ENCODE measurements around the gene TMEM238. TPM values are rescaled to one million over a fixed set of nuclear protein-coding genes. Genes with fewer than 3 reads are reported as not detected.
"Not testable (repeated sequence)": the region's sequence is repeated elsewhere in the genome, so short reads cannot be mapped to it uniquely, and the experiment has no call there.

The TMEM238 gene
- total RNA-seq, 2 experiments from 2014 or later: 14.2 to 14.3 TPM

GRCh38 chr19:55419103-55419502 is 35.0 kb upstream of the TMEM238 start:
- H3K4me1 Mint-ChIP-seq (ENCODE audit: low read depth): peaks cover 24% of the 10 kb centered on the region
- ChIA-PET CTCF (interaction anchor here (0.7 to 1.4 kb wide), 2 partner anchors 127 to 223 kb away, joined by 3 to 5 read pairs; no protein-coding TSS in a partner anchor), POLR2A (interaction anchor here (0.9 kb wide), 1 partner anchor 11 kb away, joined by 3 read pairs; the partner anchor contains the start of gene UBE2S)
- Histone ChIP-seq H3K4me3 (ENCODE audit: low read length) (no peak overlapping the region), H3K4me1 (ENCODE audit: insufficient read depth, low read length) (peaks cover 31% of the 10 kb centered on the region), H3K36me3 (ENCODE audit: insufficient read depth, low read length) (no peaks in the 10 kb centered on the region), H3K27ac (ENCODE audit: low read depth in 1 of 2, low read length in 2 of 2) (no peak overlapping the region), H3K9me3 (ENCODE audit: control insufficient read depth in 1 of 2, insufficient read depth in 1 of 2, low read length in 2 of 2) (no peaks in the 10 kb centered on the region), H3K27me3 (ENCODE audit: control insufficient read depth in 1 of 2, insufficient read depth in 2 of 2, low read length in 2 of 2) (no peaks in the 10 kb centered on the region)
- no peaks in the 10 kb centered on the region for H3K9me3 Mint-ChIP-seq
- H3K4me3 Mint-ChIP-seq: no peak overlapping the region
- H3K27me3 Mint-ChIP-seq: no peaks in the 10 kb centered on the region
- intact Hi-C loops (cut with DNase I, micrococcal nuclease): loop anchor here (2.0 to 5.0 kb wide), 2 partner anchors 116 to 167 kb away; no protein-coding TSS in a partner anchor
- no peak for DNase-seq
- TF ChIP-seq CTCF (IDR thresholded peaks at IDR 0.05): no peak
- no peak for ATAC-seq (ENCODE audit: poor library complexity)
- H3K36me3 Mint-ChIP-seq (ENCODE audit: low read depth): no peaks in the 10 kb centered on the region
- H3K27ac Mint-ChIP-seq: no peak overlapping the region

- H3K4me1 ChIP-seq (ENCODE audit: insufficient read depth, low read length): peaks cover 31% of the 10 kb centered on the region
- no peaks in the 10 kb centered on the region for H3K27me3 Mint-ChIP-seq
- intact Hi-C loops (cut with DNase I, micrococcal nuclease): loop anchor here (1.0 to 5.0 kb wide), 4 partner anchors 115 to 277 kb away; no protein-coding TSS in a partner anchor
- H3K4me3 Mint-ChIP-seq: no peak overlapping the region
- DNase-seq (peak; percentile 25 to 80 (median 42)), ATAC-seq (ENCODE audit: poor library complexity) (peak; percentile 60)
- TF ChIP-seq CTCF (IDR thresholded peaks at IDR 0.05): peak; percentile 79
- no peaks in the 10 kb centered on the region for H3K36me3 ChIP-seq (ENCODE audit: insufficient read depth, low read length)
- H3K27me3 ChIP-seq (ENCODE audit: control insufficient read depth in 1 of 2, insufficient read depth in 2 of 2, low read length in 2 of 2): no peaks in the 10 kb centered on the region
- no peak overlapping the region for H3K27ac Mint-ChIP-seq
- CTCF ChIA-PET: interaction anchor here (0.7 to 1.4 kb wide), 5 partner anchors 35 to 277 kb away, joined by 3 to 7 read pairs (median 4); partner anchors contain the start of genes PPP6R1 and TMEM238
- no peak overlapping the region for H3K27ac ChIP-seq (ENCODE audit: low read depth in 1 of 2, low read length in 2 of 2)
- H3K4me1 Mint-ChIP-seq (ENCODE audit: low read depth): peaks cover 24% of the 10 kb centered on the region
- POLR2A ChIA-PET: interaction anchor here (0.6 to 0.9 kb wide), 4 partner anchors 8 to 184 kb away, joined by 3 to 6 read pairs (median 3); partner anchors contain the start of gene UBE2S
- no peaks in the 10 kb centered on the region for H3K36me3 Mint-ChIP-seq (ENCODE audit: low read depth)
- no peaks in the 10 kb centered on the region for H3K9me3 Mint-ChIP-seq
- H3K4me3 ChIP-seq (ENCODE audit: low read length): no peak overlapping the region
- H3K9me3 ChIP-seq (ENCODE audit: control insufficient read depth in 1 of 2, insufficient read depth in 1 of 2, low read length in 2 of 2): no peaks in the 10 kb centered on the region
Observed at GRCh38 chr19:55418185-55418584, 34.1 kb upstream of the TMEM238 start.

- Mint-ChIP-seq H3K9me3 (no peaks in the 10 kb centered on the region), H3K4me3 (peak overlapping the region; percentile 9), H3K27me3 (no peaks in the 10 kb centered on the region), H3K36me3 (ENCODE audit: low read depth) (peaks cover 30% of the 10 kb centered on the region), H3K4me1 (ENCODE audit: low read depth) (peaks cover 29% of the 10 kb centered on the region), H3K27ac (peak overlapping the region; percentile 60)
- H3K9me3 ChIP-seq (ENCODE audit: control insufficient read depth in 1 of 2, insufficient read depth in 1 of 2, low read length in 2 of 2): peaks cover 0 to 3% of the 10 kb centered on the region in 2 experiments
- ATAC-seq (ENCODE audit: poor library complexity) (no peak), DNase-seq (no peak)
- H3K27me3 ChIP-seq (ENCODE audit: control insufficient read depth in 1 of 2, insufficient read depth in 2 of 2, low read length in 2 of 2): no peaks in the 10 kb centered on the region
- H3K4me1 ChIP-seq (ENCODE audit: insufficient read depth, low read length): peaks cover 30% of the 10 kb centered on the region
- intact Hi-C loops (cut with DNase I, micrococcal nuclease): no loop called here
- TF ChIP-seq CTCF (IDR thresholded peaks at IDR 0.05): no peak
- peaks cover 8% of the 10 kb centered on the region for H3K36me3 ChIP-seq (ENCODE audit: insufficient read depth, low read length)
- ChIA-PET POLR2A (interaction anchor here (0.7 kb wide), 1 partner anchor 26 kb away, joined by 3 read pairs; the partner anchor contains the start of gene TMEM238), CTCF (no interaction called here)
- no peak overlapping the region for H3K4me3 ChIP-seq (ENCODE audit: low read length)
- no peak overlapping the region for H3K27ac ChIP-seq (ENCODE audit: low read depth in 1 of 2, low read length in 2 of 2)
Observed at GRCh38 chr19:55410168-55410567, 26.1 kb upstream of the TMEM238 start.

DNA sequence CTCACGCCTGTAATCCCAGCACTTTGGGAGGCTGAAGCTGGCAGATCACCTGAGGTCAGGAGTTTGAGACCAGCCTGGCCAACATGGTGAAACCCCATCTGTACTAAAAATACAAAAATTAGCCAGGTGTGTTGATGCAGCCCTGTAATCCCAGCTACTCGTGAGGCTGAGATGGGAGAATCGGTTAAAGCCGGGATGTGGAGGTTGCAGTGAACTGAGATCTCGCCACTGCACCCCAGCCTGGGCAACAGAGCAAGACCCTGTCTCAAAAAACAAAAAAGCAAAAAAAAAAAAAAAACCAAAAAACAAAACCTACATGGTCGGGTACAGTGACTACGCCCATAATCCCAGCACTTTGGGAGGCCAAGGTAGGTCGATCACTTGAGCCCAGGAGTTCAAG is 25.1 kb upstream of the TMEM238 start:
- DNase-seq; ATAC-seq (ENCODE audit: poor library complexity); H3K9me3 Mint-ChIP-seq; H3K27me3 Mint-ChIP-seq; H3K27me3 ChIP-seq (ENCODE audit: control insufficient read depth in 1 of 2, insufficient read depth in 2 of 2, low read length in 2 of 2); H3K27ac ChIP-seq (ENCODE audit: low read depth in 1 of 2, low read length in 2 of 2); H3K9me3 ChIP-seq (ENCODE audit: control insufficient read depth in 1 of 2, insufficient read depth in 1 of 2, low read length in 2 of 2); CTCF ChIA-PET; H3K4me3 ChIP-seq (ENCODE audit: low read length): not testable (repeated sequence)
- Histone ChIP-seq H3K4me1 (ENCODE audit: insufficient read depth, low read length) (peaks cover 30% of the 10 kb centered on the region), H3K36me3 (ENCODE audit: insufficient read depth, low read length) (peaks cover 11% of the 10 kb centered on the region)
- Mint-ChIP-seq H3K27ac (peak overlapping the region; percentile 99), H3K4me3 (peak overlapping the region; percentile 94), H3K36me3 (ENCODE audit: low read depth) (peaks cover 35% of the 10 kb centered on the region), H3K4me1 (ENCODE audit: low read depth) (peaks cover 29% of the 10 kb centered on the region)
- intact Hi-C loops (cut with DNase I, micrococcal nuclease): loop anchor here (2.0 to 10.0 kb wide), 8 partner anchors 24 to 290 kb away; partner anchors contain the start of genes C19orf85 (in 1 of the 2), ISOC2 (in 1 of the 2), KMT5C (in 1 of the 2) and PPP6R1 (in 1 of the 2)
- POLR2A ChIA-PET: interaction anchor here (1.1 to 2.7 kb wide), 4 partner anchors 12 to 150 kb away, joined by 3 to 13 read pairs (median 4); no protein-coding TSS in a partner anchor

All from CD4-positive, alpha-beta T cell (primary cell).